ENCODE results near the gene BCAS1.

Gene BCAS1

GRCh38 chr20:54103067-54103761 is 32.8 kb upstream of the BCAS1 start:
- peak; percentile 64 for DNase-seq

- DNase-seq: no peak
Observed at GRCh38 chr20:54102543-54102942, 32.1 kb upstream of the BCAS1 start.

GRCh38 chr20:54100563-54100962 is 30.2 kb upstream of the BCAS1 start:
- no peak for DNase-seq

- DNase-seq: no peak
Observed at GRCh38 chr20:54099894-54100293, 29.5 kb upstream of the BCAS1 start.

GRCh38 chr20:54098047-54098446 is 27.7 kb upstream of the BCAS1 start:
- DNase-seq: no peak

GRCh38 chr20:54097236-54097529 is 26.8 kb upstream of the BCAS1 start:
- no peak for DNase-seq

- DNase-seq: no peak
Observed at GRCh38 chr20:54095824-54096223, 25.4 kb upstream of the BCAS1 start.

- DNase-seq: no peak
Observed at GRCh38 chr20:54094268-54094580, 23.8 kb upstream of the BCAS1 start.

GRCh38 chr20:54093423-54094267 is 23.3 kb upstream of the BCAS1 start:
- no peak for DNase-seq

- no peak for DNase-seq
Observed at GRCh38 chr20:54092021-54092420, 21.6 kb upstream of the BCAS1 start.

GRCh38 chr20:54091120-54091480 is 20.7 kb upstream of the BCAS1 start:
- no peak for DNase-seq

GRCh38 chr20:54090230-54091119 is 20.1 kb upstream of the BCAS1 start:
- no peak for DNase-seq

GRCh38 chr20:54088430-54088829 is 18.0 kb upstream of the BCAS1 start:
- no peak for DNase-seq

- no peak for DNase-seq
Observed at GRCh38 chr20:54086507-54087039, 16.2 kb upstream of the BCAS1 start.

- no peak for DNase-seq
Observed at GRCh38 chr20:54085910-54086309, 15.5 kb upstream of the BCAS1 start.

GRCh38 chr20:54085425-54085824 is 15.0 kb upstream of the BCAS1 start:
- DNase-seq: no peak

- no peak for DNase-seq
Observed at GRCh38 chr20:54084727-54085388, 14.5 kb upstream of the BCAS1 start.

GRCh38 chr20:54084193-54084592 is 13.8 kb upstream of the BCAS1 start:
- no peak for DNase-seq

- no peak for DNase-seq
Observed at GRCh38 chr20:54083459-54083858, 13.1 kb upstream of the BCAS1 start.

- DNase-seq: no peak
Observed at GRCh38 chr20:54082100-54082499, 11.7 kb upstream of the BCAS1 start.

GRCh38 chr20:54079652-54080051 is 9.3 kb upstream of the BCAS1 start:
- DNase-seq: no peak

- no peak for DNase-seq
Observed at GRCh38 chr20:54078296-54078984, 8.0 kb upstream of the BCAS1 start.

All from stimulated activated naive CD4-positive, alpha-beta T cell treated with Interleukin-2 at 50 U/mL for 16 hours (primary cell).